GM18861 (cell line): ENCODE measurements around the gene LSS.

Source experiments
- ATAC-seq: cut with Tn5 transposase; IDR thresholded peaks from one replicate; pipeline ENCODE4 v1.9.1; 2021; ENCODE audit not compliant: unreplicated experiment

LSS gene

GRCh38 chr21:46219591-46220239, 8.9 kb downstream of the LSS start:
- no peak for ATAC-seq

- ATAC-seq: no peak
Measured at GRCh38 chr21:46218906-46219590, 9.5 kb downstream of the LSS start.

GRCh38 chr21:46217511-46218196, 10.9 kb downstream of the LSS start:
- no peak for ATAC-seq

GRCh38 chr21:46216132-46216747, 12.3 kb downstream of the LSS start:
- ATAC-seq: no peak

GRCh38 chr21:46215436-46216131, 13.0 kb downstream of the LSS start:
- ATAC-seq: no peak

GRCh38 chr21:46214478-46215340, 13.9 kb downstream of the LSS start:
- no peak for ATAC-seq

GRCh38 chr21:46213620-46214286, 14.8 kb downstream of the LSS start:
- no peak for ATAC-seq

GRCh38 chr21:46212721-46213484, 15.7 kb downstream of the LSS start:
- no peak for ATAC-seq

- no peak for ATAC-seq
Measured at GRCh38 chr21:46211786-46212720, 16.5 kb downstream of the LSS start.

- no peak for ATAC-seq
Measured at GRCh38 chr21:46211376-46211775, 17.2 kb downstream of the LSS start.

GRCh38 chr21:46210378-46211136, 18.0 kb downstream of the LSS start:
- no peak for ATAC-seq

- ATAC-seq: no peak
Measured at GRCh38 chr21:46208761-46209721, 19.5 kb downstream of the LSS start.

GRCh38 chr21:46207920-46208591, 20.5 kb downstream of the LSS start:
- ATAC-seq: no peak

- no peak for ATAC-seq
Measured at GRCh38 chr21:46207006-46207919, 21.3 kb downstream of the LSS start.
